Medulla oblongata (tissue), 1 donor: ENCODE results near the gene CCDC63.

ENCODE experiments used
- DNase-seq: peaks from one replicate; pipeline ENCODE4 v3.0.0-alpha.2; 2015; ENCODE audit errors: extremely low spot score

Gene CCDC63

GRCh38 chr12:110885152-110885840, 38.5 kb downstream of the CCDC63 start:
- no peak for DNase-seq

GRCh38 chr12:110888256-110888991, 41.6 kb downstream of the CCDC63 start:
- DNase-seq, result no peak

GRCh38 chr12:110889361-110889760, 42.6 kb downstream of the CCDC63 start:
- DNase-seq, result no peak

- no peak for DNase-seq
Measured at GRCh38 chr12:110893956-110894355, 47.2 kb downstream of the CCDC63 start.

GRCh38 chr12:110896559-110896958, 49.8 kb downstream of the CCDC63 start:
- DNase-seq, result no peak

- DNase-seq, result no peak
Measured at GRCh38 chr12:110901401-110901800, 54.6 kb downstream of the CCDC63 start.

GRCh38 chr12:110903511-110903910, 56.7 kb downstream of the CCDC63 start:
- no peak for DNase-seq

GRCh38 chr12:110906083-110906482, 59.3 kb downstream of the CCDC63 start:
- DNase-seq, result no peak

GRCh38 chr12:110906516-110906915, 59.7 kb downstream of the CCDC63 start:
- no peak for DNase-seq

GRCh38 chr12:110906985-110907384, 60.2 kb downstream of the CCDC63 start:
- no peak for DNase-seq

- DNase-seq, result no peak
Measured at GRCh38 chr12:110907583-110907982, 60.8 kb downstream of the CCDC63 start.

GRCh38 chr12:110908377-110909152, 61.8 kb downstream of the CCDC63 start:
- no peak for DNase-seq

GRCh38 chr12:110912263-110912662, 65.5 kb downstream of the CCDC63 start:
- no peak for DNase-seq

- peak; percentile 11 for DNase-seq
Measured at GRCh38 chr12:110913119-110914056, 66.6 kb downstream of the CCDC63 start.

GRCh38 chr12:110916295-110916875, 69.6 kb downstream of the CCDC63 start:
- no peak for DNase-seq

- no peak for DNase-seq
Measured at GRCh38 chr12:110917467-110917866, 70.7 kb downstream of the CCDC63 start.

GRCh38 chr12:110917961-110918360, 71.2 kb downstream of the CCDC63 start:
- no peak for DNase-seq

GRCh38 chr12:110919720-110920119, 72.9 kb downstream of the CCDC63 start:
- no peak for DNase-seq

- no peak for DNase-seq
Measured at GRCh38 chr12:110920324-110920910, 73.6 kb downstream of the CCDC63 start, which contains the start of gene MYL2. Gene MYL2, minus strand, starts transcription at chr12:110920579. Its CDS starts 50 bp downstream, at chr12:110920529.

- no peak for DNase-seq
Measured at GRCh38 chr12:110921262-110921661, 74.5 kb downstream of the CCDC63 start.

- no peak for DNase-seq
Measured at GRCh38 chr12:110922652-110923051, 75.9 kb downstream of the CCDC63 start.
